ENCODE results near the gene SUCLG2. TPM values are rescaled to one million over a fixed set of nuclear protein-coding genes. Genes with fewer than 3 reads are reported as not detected.
A peak's percentile ranks its signal among the peaks of the same experiment; 100 is the strongest.

The SUCLG2 gene
- total RNA-seq, 2 donors from 2014 or later = 35.8 to 39.5 TPM

DNA sequence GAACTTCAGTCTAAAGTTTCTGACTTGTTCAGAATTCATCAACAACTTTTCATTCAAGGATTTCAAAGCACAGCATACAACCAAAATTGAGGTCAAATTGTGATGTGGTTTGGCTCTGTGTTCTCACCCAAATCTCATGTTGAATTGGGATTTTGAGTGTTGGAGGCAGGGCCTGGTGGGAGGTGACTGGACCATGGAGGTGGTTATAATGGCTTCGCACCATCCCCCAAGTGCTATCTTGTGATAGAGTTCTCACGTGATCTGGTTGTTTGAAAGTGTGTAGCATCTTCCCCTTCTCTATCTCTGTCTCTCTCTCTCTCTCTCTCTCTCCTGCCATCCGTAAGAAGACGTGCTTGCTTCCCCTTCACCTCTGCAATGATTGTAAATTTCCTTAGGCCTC lies 19.6 kb upstream of the SUCLG2 start:
- H3K4me1 Mint-ChIP-seq (ENCODE audit: low read depth) = peaks cover 14% of the 10 kb centered on the region
- H3K9me3 Mint-ChIP-seq = peaks cover 0 to 3% of the 10 kb centered on the region in 2 donors
- ATAC-seq (replicated peaks in 1 of 2) (no peak), DNase-seq (no peak)
- no peak overlapping the region for H3K27ac Mint-ChIP-seq
- no peaks in the 10 kb centered on the region for H3K27me3 Mint-ChIP-seq (ENCODE audit: low read depth)
- no peak overlapping the region for H3K4me3 Mint-ChIP-seq
- H3K36me3 Mint-ChIP-seq (ENCODE audit: insufficient read depth in 2 of 2) = peaks cover 5% of the 10 kb centered on the region in 2 donors

DNA sequence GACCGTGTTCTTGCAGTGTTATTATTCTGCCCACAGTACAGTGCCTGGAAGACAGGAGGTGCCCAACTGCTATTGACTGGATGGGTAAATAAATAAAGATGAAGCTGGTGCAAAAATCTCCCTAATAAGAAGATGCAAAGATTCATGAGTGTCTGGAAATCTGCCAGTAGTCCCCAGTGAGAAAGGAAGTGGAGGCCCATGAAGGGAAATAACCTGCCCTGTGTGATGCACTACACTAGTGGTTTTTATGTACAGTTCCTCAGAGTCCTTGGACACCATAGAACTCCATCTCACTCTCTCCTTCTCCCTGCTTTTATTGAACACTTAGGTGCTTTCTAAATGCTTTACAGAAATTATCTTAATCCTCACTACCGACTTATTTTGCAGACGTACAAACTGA lies 8.3 kb upstream of the SUCLG2 start:
- Mint-ChIP-seq H3K4me3 (no peak overlapping the region), H3K27ac (no peak overlapping the region), H3K4me1 (ENCODE audit: low read depth) (peaks cover 36% of the 10 kb centered on the region), H3K36me3 (ENCODE audit: insufficient read depth in 2 of 2) (peaks cover 2 to 5% of the 10 kb centered on the region in 2 donors), H3K27me3 (ENCODE audit: low read depth) (no peaks in the 10 kb centered on the region), H3K9me3 (peaks cover 2 to 5% of the 10 kb centered on the region in 2 donors)
- DNase-seq = no peak
- ATAC-seq (replicated peaks in 1 of 2) = no peak

DNA sequence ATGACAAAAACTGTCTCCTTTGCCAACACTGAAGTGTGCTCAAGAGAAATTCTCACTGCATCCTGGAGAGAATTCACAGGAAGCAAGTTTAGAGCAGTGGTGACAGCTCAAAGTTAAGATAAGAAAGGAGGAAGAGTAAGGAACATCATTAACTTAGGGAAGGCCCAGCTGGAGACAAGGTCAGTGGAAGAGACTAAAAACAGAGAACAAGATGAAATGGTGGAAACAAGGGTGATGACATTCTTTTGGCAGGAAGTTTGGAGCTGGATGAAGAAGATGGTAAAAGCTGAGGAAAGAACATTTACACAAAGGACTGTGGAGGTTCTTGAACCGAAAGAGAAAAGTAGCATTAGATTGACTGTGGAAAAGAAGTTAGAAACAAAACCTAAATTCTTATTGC lies 6.7 kb upstream of the SUCLG2 start:
- Mint-ChIP-seq H3K4me3 (no peak overlapping the region), H3K36me3 (ENCODE audit: insufficient read depth in 2 of 2) (peaks cover 0 to 2% of the 10 kb centered on the region in 2 donors), H3K27ac (no peak overlapping the region), H3K4me1 (ENCODE audit: low read depth) (peaks cover 38% of the 10 kb centered on the region), H3K27me3 (ENCODE audit: low read depth) (no peaks in the 10 kb centered on the region), H3K9me3 (no peaks in the 10 kb centered on the region)
- DNase-seq = no peak
- ATAC-seq (replicated peaks in 1 of 2) = no peak

DNA sequence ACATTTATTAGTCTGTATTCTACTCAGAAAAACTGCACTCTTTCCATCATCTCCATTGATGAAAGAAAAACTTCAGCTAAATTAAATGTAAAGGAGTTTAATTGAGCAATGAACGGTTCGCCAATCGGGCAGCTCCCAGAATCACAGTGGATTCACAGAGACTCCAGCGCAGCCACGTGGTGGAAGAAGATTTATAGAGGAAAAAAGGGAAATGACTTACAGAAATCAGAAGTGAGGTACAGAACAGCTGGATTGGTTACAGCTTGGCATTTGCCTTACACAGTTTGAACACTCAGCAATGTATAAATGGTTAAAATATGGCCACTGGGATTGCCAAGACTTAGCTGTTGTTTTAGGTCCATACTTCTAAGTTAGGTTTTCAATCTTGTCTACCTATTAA lies 2.8 kb upstream of the SUCLG2 start:
- Mint-ChIP-seq H3K9me3 (peaks cover 0 to 6% of the 10 kb centered on the region in 2 donors), H3K4me3 (no peak overlapping the region), H3K27me3 (ENCODE audit: low read depth) (no peaks in the 10 kb centered on the region), H3K27ac (no peak overlapping the region), H3K4me1 (ENCODE audit: low read depth) (peaks cover 40% of the 10 kb centered on the region), H3K36me3 (ENCODE audit: insufficient read depth in 2 of 2) (peaks cover 1 to 14% of the 10 kb centered on the region in 2 donors)
- ATAC-seq (replicated peaks in 1 of 2) (no peak), DNase-seq (no peak)

DNA sequence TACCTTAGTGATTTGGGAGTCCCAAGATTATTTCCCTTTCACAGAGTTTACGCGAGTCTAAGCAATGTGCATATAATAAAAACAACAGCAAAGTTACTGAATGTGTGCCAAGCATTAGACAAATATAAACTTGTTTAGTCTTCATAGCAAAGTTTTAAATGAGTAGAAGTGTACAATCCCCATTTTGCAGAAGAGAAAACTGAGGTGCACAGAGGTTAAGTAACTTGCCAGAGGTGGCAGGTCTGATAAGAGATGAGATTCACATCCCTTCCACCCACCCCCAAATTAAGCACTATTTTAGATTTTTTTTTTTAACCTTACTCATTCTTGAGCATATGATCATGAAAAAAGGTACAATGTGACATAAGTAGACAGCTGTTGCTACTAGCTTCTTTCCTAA lies 2.2 kb upstream of the SUCLG2 start:
- no peak for ATAC-seq (replicated peaks in 1 of 2)
- H3K27me3 Mint-ChIP-seq (ENCODE audit: low read depth) = no peaks in the 10 kb centered on the region
- no peak overlapping the region for H3K27ac Mint-ChIP-seq
- H3K4me1 Mint-ChIP-seq (ENCODE audit: low read depth) = peaks cover 43% of the 10 kb centered on the region
- peaks cover 2 to 14% of the 10 kb centered on the region in 2 donors for H3K36me3 Mint-ChIP-seq (ENCODE audit: insufficient read depth in 2 of 2)
- H3K9me3 Mint-ChIP-seq = peaks cover 0 to 6% of the 10 kb centered on the region in 2 donors
- H3K4me3 Mint-ChIP-seq = no peak overlapping the region
- no peak for DNase-seq

DNA sequence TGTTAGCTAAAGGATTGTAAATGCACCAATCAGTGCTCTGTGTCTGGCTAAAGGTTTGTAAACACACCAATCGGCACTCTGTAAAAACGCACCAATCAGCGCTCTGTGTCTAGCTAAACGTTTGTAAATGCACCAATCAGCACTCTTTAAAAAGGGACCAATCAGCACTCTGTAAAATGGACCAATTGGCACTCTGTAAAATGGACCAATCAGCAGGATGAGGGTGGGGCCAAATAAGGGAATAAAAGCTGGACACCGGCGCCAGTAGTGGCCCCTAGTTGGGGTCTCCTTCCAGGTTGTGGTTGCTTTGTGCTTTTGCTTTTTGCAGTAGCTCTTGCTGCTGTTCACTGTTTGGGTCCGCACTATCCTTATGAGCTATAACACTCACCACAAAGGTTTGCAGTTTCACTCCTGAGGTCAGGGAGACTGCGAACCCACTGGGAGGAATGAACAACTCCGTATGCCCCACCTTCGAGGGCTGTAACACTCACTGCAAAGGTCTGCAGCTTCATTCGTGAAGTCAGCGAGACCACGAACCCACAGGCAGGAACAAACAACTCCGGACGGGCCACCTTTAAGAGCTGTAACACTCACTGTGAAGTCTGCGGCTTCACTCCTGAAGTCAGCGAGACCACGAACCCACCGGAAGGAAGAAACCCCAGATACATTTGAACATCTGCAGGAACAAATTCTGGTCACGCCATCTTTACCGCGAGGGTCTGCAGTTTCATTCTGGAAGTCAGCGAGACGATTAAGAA lies 1.1 kb upstream of the SUCLG2 start:
- ATAC-seq (replicated peaks in 1 of 2) (peak; percentile 84 to 91), DNase-seq (peak; percentile 78 to 89)
- Mint-ChIP-seq H3K4me1 (ENCODE audit: low read depth) (peaks cover 44% of the 10 kb centered on the region), H3K4me3 (peak overlapping the region; percentile 77 to 83), H3K27ac (peak overlapping the region; percentile 80), H3K36me3 (ENCODE audit: insufficient read depth in 2 of 2) (peaks cover 2 to 14% of the 10 kb centered on the region in 2 donors), H3K9me3 (peaks cover 0 to 6% of the 10 kb centered on the region in 2 donors), H3K27me3 (ENCODE audit: low read depth) (no peaks in the 10 kb centered on the region)

DNA sequence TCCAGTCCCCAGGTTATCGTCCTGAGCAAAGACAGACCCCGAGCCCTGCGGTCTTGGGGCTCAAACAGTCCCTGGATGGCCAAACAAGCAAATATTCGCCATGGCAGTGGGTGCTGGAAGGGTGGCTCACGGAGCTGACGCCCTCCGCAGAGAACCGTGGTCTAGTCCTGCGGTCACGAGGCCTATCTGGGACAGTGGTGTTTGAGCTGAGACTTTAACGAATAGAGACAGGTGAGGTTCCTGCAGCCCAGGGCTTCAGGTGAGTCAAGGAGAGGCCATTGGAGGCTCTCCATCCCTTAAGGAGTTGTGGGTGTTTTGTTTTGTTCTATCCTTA lies 399 bp upstream of the SUCLG2 start:
- Mint-ChIP-seq H3K4me3 (peak overlapping the region; percentile 77 to 83), H3K4me1 (ENCODE audit: low read depth) (peaks cover 44% of the 10 kb centered on the region), H3K27me3 (ENCODE audit: low read depth) (no peaks in the 10 kb centered on the region), H3K27ac (peak overlapping the region; percentile 80), H3K36me3 (ENCODE audit: insufficient read depth in 2 of 2) (peaks cover 2 to 14% of the 10 kb centered on the region in 2 donors), H3K9me3 (peaks cover 0 to 6% of the 10 kb centered on the region in 2 donors)
- ATAC-seq (replicated peaks in 1 of 2) = no peak
- DNase-seq = no peak

DNA sequence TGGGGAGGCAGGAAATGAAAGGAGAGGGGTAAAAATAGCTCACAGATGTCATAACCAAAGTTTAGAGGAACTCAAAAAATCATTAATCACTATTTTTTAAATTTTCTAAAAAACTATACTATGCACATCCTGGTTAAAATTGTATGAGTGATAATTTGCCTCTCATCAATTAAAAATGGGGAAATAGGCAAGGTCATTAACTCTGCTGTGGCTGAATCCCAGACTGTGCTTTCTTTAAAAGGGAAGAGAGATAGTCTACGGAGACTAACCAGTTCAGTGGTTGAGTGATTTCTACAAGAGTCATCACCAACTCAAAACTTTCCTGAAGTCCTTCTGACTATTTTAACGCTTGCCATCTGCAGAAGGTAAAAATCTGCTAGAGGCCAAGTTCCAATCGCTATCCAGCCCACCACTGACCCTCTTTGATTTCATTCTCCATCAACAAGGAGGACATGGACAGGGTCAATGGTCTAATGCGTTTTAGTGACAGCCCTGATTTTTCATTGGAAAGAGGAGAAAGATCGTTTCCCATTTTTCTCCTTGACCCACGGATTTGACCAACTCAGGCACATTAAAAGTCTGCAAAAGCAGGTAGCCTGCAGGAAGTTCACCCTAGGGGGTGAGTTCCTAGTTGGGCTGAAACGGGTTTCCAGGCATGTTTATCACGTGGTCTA lies 850 bp downstream of the SUCLG2 start:
- H3K27ac Mint-ChIP-seq = peak overlapping the region; percentile 79
- peaks cover 2 to 14% of the 10 kb centered on the region in 2 donors for H3K36me3 Mint-ChIP-seq (ENCODE audit: insufficient read depth in 2 of 2)
- peaks cover 54% of the 10 kb centered on the region for H3K4me1 Mint-ChIP-seq (ENCODE audit: low read depth)
- ATAC-seq (replicated peaks in 1 of 2) = no peak
- H3K27me3 Mint-ChIP-seq (ENCODE audit: low read depth) = no peaks in the 10 kb centered on the region
- DNase-seq = no peak
- peaks cover 0 to 6% of the 10 kb centered on the region in 2 donors for H3K9me3 Mint-ChIP-seq
- peak overlapping the region; percentile 77 to 83 for H3K4me3 Mint-ChIP-seq

DNA sequence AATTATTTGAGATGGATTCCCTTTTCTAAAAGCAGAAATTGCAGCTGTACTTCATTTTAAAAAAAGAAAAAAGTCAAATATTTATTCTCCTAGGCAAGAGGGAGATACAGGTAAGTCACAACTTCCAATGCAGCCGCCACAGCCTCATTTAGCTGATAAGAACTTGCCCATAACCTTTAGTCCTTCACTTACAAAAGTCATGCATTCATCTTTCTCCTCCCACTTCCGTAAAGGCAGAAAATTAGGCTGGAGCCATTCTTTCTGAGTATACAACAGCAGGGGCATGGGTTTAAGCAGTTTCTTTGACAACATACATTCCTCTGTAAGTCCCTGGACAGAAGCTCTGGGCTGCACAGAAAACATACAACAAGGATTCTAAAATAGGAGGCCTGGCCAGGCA lies 4.3 kb downstream of the SUCLG2 start:
- DNase-seq = no peak
- ATAC-seq (replicated peaks in 1 of 2) = no peak
- H3K36me3 Mint-ChIP-seq (ENCODE audit: insufficient read depth in 2 of 2) = peaks cover 8 to 9% of the 10 kb centered on the region in 2 donors
- H3K27ac Mint-ChIP-seq = no peak overlapping the region
- no peaks in the 10 kb centered on the region for H3K27me3 Mint-ChIP-seq (ENCODE audit: low read depth)
- H3K9me3 Mint-ChIP-seq = peaks cover 0 to 2% of the 10 kb centered on the region in 2 donors
- no peak overlapping the region for H3K4me3 Mint-ChIP-seq
- H3K4me1 Mint-ChIP-seq (ENCODE audit: low read depth) = peaks cover 55% of the 10 kb centered on the region

DNA sequence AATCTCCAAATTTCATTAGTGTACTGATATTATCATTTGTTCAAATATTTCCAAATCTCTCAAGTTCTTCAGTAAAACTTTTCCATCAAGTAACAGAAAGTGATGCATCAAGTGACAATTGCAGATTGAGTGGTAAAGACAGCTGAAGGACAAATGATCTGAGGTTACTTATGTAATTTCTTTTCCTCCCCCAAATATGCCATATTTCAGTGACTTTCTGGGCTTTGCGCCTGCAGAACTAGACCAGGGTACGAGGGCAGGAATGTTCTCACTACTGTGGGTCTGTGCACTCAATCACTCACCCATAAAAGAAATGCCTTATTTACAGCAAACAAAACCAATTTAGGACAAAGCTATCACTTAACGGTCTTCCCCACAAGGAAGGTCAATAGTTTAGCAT lies 4.7 kb downstream of the SUCLG2 start:
- peaks cover 55% of the 10 kb centered on the region for H3K4me1 Mint-ChIP-seq (ENCODE audit: low read depth)

DNA sequence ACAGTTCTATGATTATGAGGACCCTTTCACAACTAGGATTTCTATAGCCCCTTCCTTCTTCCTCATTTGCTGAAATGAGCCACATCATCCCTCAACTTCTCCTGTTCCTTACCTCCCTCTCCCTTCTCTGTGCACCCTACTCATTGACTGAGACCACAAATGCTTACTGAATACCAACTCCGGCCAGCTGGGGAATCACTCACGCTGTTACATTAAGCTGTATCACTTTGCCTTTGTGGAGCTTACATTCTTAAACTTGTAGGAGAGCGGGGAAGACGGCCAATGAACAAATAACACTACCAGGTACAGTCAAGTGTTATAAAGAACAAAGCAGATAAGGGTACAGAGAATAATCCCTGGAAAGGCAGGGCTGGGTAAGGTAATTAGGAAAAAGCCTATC lies 5.7 kb downstream of the SUCLG2 start:
- Mint-ChIP-seq H3K4me3 (no peak overlapping the region), H3K27ac (no peak overlapping the region), H3K36me3 (ENCODE audit: insufficient read depth in 2 of 2) (peaks cover 10 to 12% of the 10 kb centered on the region in 2 donors), H3K9me3 (peaks cover 2% of the 10 kb centered on the region in 2 donors), H3K4me1 (ENCODE audit: low read depth) (peaks cover 65% of the 10 kb centered on the region), H3K27me3 (ENCODE audit: low read depth) (no peaks in the 10 kb centered on the region)
- DNase-seq (no peak), ATAC-seq (replicated peaks in 1 of 2) (no peak)

More for the DNA sequence above, 4.7 kb downstream of the SUCLG2 start:
- Mint-ChIP-seq H3K27ac (peak overlapping the region; percentile 14), H3K4me3 (no peak overlapping the region), H3K27me3 (ENCODE audit: low read depth) (no peaks in the 10 kb centered on the region), H3K36me3 (ENCODE audit: insufficient read depth in 2 of 2) (peaks cover 8 to 9% of the 10 kb centered on the region in 2 donors), H3K9me3 (peaks cover 0 to 2% of the 10 kb centered on the region in 2 donors)
- DNase-seq = no peak
- no peak for ATAC-seq (replicated peaks in 1 of 2)

DNA sequence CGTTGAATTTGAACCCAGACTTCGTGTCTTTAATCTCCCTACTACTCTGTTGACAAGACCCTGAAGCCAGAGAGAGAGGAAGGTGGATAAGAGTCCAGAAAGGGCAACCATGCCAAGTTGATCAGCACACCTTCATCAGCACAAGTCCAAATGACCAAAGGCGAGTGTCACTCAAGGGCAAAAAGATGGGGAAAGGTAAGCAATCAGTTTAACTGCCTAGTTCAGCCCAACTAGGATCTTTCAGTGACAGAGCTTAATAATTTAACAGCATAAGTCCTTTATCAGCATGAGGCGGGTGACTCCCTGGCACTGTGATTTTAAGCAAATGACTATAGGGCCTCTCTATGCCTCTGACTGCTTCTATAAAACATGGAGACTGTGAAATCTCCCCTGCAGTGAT lies 6.2 kb downstream of the SUCLG2 start:
- DNase-seq = no peak
- Mint-ChIP-seq H3K27me3 (ENCODE audit: low read depth) (no peaks in the 10 kb centered on the region), H3K36me3 (ENCODE audit: insufficient read depth in 2 of 2) (peaks cover 10 to 12% of the 10 kb centered on the region in 2 donors), H3K27ac (no peak overlapping the region), H3K4me1 (ENCODE audit: low read depth) (peaks cover 62% of the 10 kb centered on the region), H3K9me3 (peaks cover 2% of the 10 kb centered on the region in 2 donors), H3K4me3 (no peak overlapping the region)
- no peak for ATAC-seq (replicated peaks in 1 of 2)

DNA sequence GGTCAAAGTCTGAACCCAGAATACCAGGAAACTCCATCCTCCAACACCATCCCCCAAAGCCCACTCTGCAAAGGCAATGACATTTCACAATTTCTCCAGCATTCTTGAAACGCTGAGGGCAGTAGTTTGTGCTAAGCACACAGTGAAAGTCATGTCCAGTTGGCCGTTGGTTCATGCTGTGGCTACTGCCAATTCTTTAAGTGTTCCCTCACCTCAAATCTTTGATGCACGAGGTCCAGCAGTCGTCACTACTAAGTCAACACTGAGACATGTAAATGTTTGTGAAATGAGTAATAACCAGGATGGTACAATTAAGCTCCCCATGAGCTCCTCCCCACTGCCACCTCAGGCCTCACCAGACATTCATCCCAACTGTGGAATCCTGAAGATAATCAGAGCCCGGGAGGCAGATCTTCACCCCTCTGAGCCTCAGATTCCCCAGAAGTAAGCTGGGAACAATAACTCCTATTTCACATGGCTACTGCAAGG lies 7.0 kb downstream of the SUCLG2 start:
- no peak for ATAC-seq (replicated peaks in 1 of 2)
- Mint-ChIP-seq H3K4me3 (no peak overlapping the region), H3K27ac (no peak overlapping the region), H3K4me1 (ENCODE audit: low read depth) (peaks cover 54% of the 10 kb centered on the region), H3K36me3 (ENCODE audit: insufficient read depth in 2 of 2) (peaks cover 8 to 13% of the 10 kb centered on the region in 2 donors), H3K9me3 (peaks cover 2% of the 10 kb centered on the region in 2 donors), H3K27me3 (ENCODE audit: low read depth) (no peaks in the 10 kb centered on the region)
- DNase-seq = no peak
